ENCODE measurements around the gene THRAP3.

DNA sequence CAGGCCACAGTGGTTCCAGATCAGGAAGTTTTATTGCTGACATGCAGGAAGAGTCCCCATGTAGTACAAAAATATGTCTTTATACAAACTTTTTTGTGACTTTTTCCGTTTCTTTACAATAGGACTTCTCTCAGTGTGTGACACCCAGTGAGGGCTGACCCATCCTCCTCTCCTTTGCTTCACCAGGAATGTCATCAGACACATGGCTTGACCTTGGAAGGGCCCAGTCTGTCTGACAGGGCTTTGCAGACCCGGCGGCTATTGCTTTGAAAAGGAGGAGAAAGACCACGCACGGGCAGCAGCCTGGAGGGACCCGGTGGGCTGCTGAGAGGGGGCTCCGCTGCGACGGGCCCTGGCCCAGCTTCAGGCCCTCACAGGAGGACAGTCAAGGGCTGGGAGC lies 115.4 kb downstream of the THRAP3 start:
- no peak for TF ChIP-seq POLR2A (IDR thresholded peaks at IDR 0.05; ENCODE audit: low read length)
- no peak for TF ChIP-seq GATA1 (IDR thresholded peaks at IDR 0.05; ENCODE audit: low read depth, low read length)
